Dedifferentiated amniotic fluid mesenchymal stem cell (primary cell): ENCODE measurements around the gene ATP11A.
"Not testable (repeated sequence)": the region's sequence is repeated elsewhere in the genome, so short reads cannot be mapped to it uniquely, and the experiment has no call there.

Experiments
- DNase-seq: peaks from one replicate; pipeline ENCODE4 v3.0.0-alpha.2; 2016; ENCODE audit errors: extremely low spot score

Gene ATP11A

DNA sequence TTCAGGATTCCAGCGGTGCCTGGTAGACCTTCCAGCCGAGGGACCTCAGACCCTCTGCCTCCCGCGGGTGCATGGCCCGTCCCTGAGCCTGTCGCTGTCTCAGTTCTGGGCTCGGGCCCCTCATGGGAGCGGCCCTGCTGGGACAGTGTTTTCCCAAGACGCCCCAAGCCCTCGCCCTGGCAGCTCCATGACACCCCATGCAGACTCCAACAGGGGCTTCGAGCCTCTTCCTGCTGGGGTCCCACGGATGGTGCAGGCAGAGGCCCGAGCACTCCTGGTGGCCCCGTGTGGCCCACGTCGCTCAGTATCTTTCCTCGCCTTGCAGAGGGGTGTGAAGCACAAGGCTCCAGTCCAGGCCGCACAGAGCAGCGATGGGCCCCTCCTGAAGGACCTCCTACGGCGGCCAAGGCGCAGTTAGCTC, 190.4 kb downstream of the ATP11A start:
- no peak for DNase-seq

DNA sequence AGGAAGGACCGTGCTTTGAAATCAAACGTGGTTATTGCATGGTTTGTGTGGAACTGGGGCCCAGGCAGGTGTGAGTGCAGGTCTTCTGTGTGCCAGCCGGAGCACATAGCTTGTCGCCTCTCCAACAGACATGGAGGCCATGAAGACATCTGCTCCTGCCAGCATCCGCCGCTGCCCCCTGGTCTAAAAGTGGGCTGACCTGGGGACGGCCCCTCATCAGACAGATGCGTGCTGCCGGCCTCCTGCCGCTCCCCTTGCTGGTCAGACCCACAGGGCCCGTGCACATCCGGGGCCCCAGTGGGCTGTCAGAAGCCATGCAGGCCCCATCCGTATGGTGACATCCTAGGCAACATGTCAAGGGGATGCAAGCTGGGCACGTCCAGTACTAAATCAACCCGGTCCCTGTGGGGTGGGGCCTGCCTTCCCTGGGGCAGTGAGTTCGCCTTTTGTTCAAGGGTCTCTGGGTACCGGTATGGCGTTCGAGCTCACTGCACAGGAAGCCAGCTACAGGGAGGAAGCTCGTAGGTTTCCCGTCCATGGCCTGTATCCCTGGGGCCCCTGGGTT, 191.2 kb downstream of the ATP11A start:
- DNase-seq: no peak

DNA sequence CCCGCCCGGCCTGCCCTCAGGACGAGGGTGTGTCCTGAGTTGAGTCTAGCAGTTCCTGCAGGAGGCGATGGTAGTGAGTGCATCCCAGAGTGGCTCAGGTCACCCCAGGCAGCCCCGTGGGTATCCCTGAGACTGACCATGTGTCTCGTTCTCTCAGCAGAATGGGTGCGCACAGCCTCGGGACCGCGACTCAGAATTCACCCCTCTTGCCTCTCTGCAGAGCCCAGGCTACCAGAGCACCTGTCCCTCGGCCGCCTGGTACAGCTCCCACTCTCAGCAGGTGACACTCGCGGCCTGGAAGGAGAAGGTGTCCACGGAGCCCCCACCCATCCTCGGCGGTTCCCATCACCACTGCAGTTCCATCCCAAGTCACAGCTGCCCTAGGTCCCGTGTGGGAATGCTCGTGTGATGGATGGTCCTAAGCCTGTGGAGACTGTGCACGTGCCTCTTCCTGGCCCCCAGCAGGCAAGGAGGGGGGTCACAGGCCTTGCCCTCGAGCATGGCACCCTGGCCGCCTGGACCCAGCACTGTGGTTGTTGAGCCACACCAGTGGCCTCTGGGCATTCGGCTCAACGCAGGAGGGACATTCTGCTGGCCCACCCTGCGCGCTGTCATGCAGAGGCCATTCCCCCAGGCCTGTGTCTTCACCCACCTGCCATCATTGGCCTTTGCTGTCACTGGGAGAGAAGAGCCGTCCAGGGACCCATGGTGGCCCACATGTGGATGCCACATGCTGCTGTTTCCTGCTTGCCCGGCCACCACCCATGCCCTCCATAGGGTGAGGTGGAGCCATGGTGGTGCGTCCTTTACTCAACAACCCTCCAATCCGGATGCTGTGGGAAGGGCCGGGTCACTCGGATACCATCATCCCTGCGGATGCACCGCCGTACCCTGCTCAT, 192.1 kb downstream of the ATP11A start:
- DNase-seq: no peak

- no peak for DNase-seq
Observed at GRCh38 chr13:112882555-112883024, 192.8 kb downstream of the ATP11A start.

- DNase-seq: no peak
Observed at GRCh38 chr13:112883241-112883945, 193.6 kb downstream of the ATP11A start.

GRCh38 chr13:112884700-112885099, 194.9 kb downstream of the ATP11A start:
- DNase-seq: not testable (repeated sequence)

- no peak for DNase-seq
Observed at GRCh38 chr13:112885242-112885781, 195.5 kb downstream of the ATP11A start.

- DNase-seq: peak; percentile 16
Observed at GRCh38 chr13:112885782-112886268, 196.0 kb downstream of the ATP11A start.

DNA sequence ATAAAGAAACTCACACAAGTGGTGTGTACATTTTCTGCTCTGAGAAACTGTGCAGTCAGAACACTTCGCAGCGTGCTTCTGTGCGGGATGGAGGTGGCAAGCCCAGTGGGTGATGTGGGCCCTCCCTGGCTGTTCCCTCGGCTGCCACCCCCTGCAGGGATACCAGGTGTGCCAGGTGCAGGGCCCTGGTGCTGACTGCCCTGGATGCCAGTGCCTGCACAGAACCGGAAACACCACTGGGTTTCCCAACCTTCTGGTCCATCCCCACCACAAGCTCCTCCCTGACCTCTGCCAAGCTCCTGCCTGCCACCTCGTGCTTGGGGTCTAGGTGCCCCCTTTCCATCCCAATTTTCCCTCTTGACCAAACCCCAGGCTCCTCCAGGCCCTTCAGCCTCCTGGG, 197.3 kb downstream of the ATP11A start:
- no peak for DNase-seq

DNA sequence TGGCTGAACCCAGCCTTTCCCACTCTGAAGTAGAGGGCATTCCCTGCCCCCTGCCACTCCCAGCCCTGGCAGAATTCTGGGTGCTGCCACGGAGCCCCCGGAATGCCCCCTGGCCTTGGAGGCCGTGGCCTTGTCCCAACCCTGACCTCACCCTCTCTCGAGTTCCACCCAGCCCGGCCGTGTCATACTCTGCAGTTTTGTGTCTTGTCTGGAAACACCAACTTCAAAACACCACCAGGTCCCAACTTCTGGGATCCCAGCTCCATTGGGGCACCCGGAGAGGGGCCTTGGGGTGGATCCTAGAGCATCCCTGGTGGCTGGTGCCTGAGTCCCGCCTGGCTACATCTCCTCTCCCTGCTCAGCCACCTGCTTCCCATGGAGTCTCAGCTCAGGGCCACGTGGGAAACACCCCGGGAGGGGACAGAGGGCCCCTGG, 197.7 kb downstream of the ATP11A start:
- no peak for DNase-seq

DNA sequence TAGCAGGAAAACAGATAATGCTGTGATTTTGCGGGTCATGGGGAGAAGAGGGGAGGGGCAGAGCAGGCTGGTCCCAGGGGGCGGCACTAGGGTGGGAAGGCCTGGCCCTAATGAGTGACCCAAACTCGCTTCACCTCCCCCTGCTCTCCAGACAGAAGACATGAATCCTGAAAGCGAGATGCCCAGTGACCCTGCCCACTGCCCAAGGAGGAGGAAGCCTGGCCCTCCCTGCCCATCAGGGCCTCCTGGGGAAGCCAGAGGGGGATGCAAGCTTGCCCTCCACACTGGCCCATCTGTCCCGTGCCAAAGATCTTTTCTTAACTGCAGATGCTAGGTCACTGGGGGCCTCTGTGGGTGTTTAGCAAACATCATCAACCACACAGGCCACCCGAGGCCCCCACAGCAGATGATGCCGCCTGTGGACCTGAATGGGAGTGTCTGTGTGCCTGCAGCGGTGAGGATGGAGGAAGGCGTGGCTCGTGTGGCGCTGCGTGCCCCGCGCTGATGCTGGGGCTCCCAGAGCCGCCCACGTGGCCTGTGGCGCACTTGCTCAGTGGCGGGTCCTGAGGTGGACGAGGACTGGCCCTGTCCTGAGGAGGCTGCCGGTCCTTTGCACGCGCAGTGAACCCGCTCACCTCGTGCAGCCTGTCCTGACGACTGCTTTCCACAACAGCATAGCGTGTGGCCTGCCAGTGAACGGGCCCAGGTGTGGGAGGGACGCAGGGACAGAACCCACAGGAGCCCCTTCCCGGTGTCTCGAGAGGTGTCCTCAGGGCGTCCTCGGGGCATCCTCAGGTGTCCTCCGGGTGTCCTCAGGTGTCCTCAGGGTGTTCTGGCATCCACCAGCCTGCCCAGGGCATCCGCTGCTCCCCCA, 198.6 kb downstream of the ATP11A start:
- no peak for DNase-seq

DNA sequence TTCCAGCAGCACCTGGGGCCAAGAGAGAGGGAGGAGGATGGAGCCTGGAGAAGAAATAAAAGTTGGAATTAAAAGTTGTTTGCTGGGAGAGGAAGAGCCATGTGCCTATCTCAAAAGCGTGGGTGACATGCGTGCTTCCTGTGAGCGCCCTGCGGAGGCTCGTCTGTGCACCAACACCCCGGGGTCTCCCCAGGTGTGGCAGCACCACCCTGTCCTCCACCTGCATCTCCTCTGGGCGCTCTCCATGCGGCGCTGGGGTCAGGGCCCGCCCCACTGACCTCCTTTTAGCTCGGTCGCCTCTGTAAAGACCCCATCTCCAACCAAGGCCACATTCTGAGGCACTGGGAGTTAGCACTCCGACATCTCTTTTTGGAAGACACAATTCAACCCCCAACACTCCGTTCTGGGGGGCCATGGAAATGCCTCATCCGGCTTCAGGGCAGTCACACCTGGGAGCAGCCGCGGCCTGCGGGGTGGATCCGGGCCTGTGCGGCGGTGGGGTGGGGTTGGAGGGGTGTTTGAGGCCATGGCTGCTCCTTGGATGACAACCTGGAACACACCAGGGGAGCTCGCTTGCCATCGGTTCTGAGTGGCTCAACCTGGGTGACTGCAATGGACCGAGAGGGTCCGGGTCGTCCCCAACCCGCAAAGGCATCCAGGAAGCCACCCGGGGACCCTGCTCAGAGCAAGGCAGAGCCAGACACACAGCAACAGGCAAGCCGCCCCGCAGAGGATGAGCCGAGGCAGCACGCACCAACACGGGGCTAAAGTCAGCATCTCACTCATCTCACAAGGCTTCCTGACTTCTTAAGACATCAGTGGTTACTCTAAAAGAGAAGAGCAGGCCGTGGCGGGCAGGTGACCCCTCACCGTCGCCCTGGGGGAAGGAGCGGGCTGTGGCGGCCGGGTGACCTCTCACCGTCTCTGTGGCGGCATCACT, 199.8 kb downstream of the ATP11A start:
- no peak for DNase-seq

- no peak for DNase-seq
Observed at GRCh38 chr13:112890316-112891145, 200.7 kb downstream of the ATP11A start.

DNA sequence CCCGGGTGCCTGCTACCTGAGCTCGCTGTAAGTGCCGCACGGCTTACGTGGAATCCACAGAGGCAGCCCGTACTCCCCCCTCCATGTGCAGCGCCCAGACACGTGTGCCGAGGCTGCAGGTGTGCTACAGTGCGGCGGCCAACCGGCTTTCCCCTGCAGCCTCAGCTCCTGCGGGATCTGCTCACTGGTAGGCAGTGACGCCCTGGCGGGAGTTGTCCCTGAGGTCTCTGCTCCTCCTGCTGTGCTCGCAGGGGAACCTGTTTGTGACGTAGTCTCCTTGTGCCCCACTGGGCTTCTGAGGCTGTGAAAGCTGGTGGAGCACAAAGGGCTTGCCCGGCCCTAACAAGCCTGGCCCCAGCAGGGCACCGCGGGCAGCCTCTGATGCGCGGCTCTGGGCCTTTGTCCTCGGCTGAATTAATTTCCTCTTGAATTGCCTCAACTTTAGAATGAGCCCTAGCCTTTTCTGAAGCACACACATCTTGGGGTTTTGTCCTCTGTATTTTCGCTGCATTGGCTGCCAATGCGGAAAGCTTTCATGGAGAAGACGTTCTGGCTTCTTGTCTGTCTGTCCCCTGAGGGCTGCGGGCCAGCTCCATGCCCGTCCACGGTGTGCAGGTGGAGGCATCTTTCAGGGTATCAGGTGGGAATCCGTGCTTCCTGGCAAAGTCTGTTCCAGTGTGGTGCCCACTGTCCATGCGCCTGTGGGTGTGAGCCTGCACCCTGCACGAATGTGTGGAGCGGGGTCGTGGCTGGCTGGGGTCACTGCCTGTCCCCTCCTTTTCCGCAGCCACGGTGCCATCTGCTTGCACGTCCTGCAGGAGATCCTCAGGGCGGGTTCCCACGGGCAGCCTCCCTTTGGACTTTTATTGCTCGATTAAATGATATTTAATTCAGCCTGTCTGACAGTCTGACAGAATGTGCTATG, 201.9 kb downstream of the ATP11A start:
- no peak for DNase-seq

GRCh38 chr13:112892426-112893206, 202.8 kb downstream of the ATP11A start:
- DNase-seq: no peak

GRCh38 chr13:112893207-112893569, 203.3 kb downstream of the ATP11A start:
- no peak for DNase-seq
